Esophagus mucosa (tissue), 1 donor: Measurements from ENCODE around the gene LIPT2. TPM values are rescaled to one million over a fixed set of nuclear protein-coding genes. Genes with fewer than 3 reads are reported as not detected.
"Not testable (repeated sequence)": the region's sequence is repeated elsewhere in the genome, so short reads cannot be mapped to it uniquely, and the experiment has no call there.

ENCODE experiments used
- ATAC-seq: fragments of 200-7000 bp; cut with Tn5 transposase; one replicate; pipeline ENCODE4 v1.9.1; 2020
- total RNA-seq: library from RNA; stranded (reverse); gene quantifications from one replicate; pipeline ENCODE4 v1.2.4, GENCODE V29; 2023
- donor health status: DM: yes; HTN: yes; CAD: no.

Gene LIPT2
- total RNA-seq: 2.4 TPM

DNA sequence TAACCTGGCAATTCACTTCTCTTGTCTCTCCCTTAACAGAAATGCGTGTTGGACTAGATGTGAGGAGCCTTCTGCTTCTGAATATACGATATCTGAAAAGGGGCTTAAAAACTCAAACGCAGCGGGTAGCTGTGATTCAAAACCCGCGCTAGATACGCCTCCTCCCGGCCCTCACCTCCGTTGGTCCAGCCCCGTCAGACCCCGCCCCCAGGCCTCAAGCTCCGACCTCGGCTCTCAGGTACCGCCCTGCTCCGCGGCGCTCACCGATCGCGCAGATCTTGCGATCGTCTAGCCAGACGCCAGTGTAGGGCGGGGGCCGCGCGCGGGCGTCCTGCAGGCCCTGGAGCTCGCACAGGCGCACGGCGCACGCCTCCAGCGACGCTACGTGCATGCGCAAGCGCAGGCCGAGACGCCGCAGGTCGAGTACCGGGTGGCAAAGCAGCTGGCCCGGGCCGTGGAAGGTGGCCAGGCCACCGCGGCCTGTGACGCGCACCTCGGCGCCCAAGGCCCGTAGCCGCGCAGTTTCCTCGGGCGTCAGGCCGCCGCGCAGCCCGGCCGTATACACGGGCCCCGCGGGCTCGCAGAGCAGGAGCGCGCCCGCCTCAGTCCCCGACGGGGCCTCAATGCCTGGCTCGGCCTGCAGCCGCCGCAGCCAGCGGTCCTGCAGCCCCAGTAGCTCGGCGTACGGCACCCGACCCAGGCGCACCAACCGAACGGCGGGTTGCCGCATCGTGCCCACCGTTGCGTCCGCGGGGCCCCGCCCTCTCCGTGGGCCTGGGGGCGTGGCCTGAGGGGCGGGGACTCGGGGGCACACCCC, at the start of gene LIPT2:
Gene LIPT2 (minus strand): TSS at position 751 of the 817 bp plus-strand sequence. CDS start 21 bp downstream, at position 730.
- peak; percentile 99 for ATAC-seq

DNA sequence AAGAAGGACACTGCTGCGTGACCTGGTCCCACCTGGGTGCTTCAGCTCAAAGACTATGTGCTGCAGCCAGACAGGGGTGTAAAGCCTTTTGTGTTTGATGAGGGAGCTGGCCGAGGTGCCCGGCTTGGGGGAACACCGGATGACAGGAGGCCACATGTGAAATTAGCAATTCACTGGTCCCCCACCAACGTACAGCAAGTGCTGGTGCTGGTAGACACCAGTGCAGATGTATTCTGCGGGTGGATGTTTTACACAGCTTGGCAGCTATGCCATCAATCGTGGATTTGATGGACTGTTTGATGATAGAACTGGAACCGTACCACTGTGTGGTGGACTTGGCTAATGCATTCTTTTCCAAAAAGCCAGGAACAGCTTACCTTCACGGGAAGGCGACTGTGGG, 47.9 kb upstream of the LIPT2 start:
- no peak for ATAC-seq

DNA sequence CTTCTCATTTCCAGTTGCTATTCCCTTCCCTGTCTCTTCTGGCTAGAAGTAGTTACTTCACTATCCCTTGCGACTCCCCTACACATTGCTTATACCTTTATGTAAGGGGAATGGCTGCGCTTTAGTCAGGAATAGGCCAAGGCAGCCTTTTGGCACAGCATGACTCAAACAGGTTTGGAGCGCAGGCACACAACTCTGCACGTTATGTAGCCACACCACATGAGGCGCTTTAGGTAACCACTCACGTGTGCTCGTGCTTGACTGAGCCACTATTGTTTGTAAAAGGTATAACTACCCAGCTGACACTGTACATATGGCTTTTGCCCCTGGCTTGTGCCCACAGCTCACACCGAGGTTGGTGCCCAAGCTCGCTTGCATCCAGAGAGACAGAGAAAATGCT, 46.7 kb upstream of the LIPT2 start:
- ATAC-seq: no peak

- ATAC-seq: peak; percentile 71
Measured at GRCh38 chr11:74538680-74539079, 45.2 kb upstream of the LIPT2 start.

GRCh38 chr11:74535371-74536160, 42.0 kb upstream of the LIPT2 start:
- ATAC-seq: peak; percentile 9

DNA sequence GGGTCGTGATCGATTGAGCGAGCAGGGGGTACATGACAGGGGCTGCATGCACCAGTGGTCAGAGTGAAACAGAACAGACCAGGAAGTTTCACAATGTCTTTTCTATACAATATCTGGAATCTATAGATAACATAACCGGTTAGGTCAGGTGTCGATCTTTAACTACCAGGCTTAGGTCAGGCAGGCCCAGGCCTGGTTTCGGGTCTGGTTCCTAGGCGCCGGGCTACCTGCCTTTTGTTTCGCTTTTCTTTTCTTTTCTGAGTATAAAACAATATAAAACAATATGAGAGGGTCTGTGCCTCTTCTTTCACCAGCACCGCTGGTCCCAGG, 41.4 kb upstream of the LIPT2 start:
- not testable (repeated sequence) for ATAC-seq

DNA sequence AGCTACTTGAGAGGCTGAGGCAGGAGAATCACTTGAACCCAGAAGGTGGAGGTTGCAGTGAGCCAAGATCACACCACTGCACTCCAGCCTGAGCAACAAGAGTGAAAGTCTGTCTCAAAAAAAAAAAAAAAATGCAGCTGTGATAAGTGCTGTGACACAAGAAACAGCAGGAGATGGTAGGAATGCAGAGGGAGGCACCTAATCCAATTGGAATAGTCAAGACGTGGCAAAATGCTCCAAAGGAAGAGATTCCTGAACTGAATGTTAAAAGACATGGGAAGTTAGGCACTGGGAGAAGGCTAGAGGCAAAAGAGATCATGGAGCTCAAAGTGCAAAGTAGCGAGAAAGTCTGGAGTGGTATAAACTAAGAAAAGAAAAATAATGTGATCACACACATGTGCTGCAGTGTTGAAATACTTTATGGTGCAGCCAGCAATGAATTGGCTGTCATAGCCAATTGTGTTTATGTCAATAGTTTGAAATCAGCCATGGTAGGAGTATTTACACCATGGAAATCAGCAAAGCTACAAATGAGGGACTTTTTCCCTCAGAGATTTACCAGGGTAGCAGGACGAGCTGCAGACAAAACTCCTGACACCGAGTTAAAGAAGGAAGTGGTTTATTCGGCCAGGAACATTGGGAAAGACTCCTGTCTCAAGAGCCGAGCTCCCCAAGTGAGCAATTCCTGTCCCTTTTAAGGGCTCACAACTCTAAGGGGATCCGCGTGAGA, 40.9 kb upstream of the LIPT2 start:
- no peak for ATAC-seq

DNA sequence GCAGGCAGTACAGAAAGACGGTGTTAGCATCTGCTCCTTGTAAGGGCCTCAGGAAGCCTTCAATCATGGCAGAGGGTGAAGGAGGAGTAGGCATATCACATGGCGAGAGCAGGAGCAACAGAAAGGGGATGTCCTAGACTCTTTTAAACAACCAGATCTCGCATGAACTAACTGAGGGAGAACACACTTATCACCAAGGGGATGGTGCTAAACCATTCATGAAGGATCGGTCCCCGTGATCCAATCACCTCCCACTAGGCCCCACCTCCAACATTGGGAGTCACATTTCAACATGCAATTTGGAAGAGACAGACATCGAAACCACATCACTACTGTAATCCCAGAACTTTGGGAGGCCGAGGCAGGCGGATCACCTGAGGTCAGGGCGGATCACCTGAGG, 39.9 kb upstream of the LIPT2 start:
- ATAC-seq: no peak

DNA sequence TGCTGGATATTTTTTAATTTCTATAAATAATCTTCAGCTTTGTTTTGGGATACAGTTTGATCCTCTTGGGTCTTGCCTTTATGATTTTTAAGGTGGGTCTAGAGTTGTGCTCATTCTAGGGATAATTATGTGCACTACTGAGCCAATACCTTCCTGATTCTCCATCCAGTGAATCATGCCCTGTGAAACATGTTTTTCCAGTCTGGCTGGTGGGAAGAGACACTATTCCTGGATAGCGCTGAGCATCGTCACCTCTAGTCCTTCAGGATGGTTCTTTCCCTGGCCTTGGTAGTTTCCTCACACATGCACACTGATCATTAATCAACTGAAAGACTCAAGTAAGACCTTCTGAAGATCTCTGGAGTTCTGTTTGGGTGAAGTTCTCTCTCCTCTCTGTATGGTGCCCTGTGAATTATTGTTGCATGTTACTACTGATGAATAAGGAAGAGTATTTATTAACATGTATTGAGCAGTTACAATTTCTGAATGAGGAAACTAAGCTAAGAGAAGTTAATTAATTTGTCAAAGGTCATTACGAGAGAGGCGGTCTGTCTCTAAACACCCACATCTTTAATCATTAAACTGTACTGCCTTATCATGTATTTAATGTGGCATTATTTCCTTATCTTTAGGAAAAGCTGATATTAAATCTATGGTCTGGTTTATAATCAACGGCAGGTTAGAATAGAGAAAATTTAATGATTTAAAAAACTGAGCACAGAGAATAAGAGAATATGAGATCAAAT, 39.1 kb upstream of the LIPT2 start:
- peak; percentile 97 for ATAC-seq

GRCh38 chr11:74524978-74525377, 31.5 kb upstream of the LIPT2 start:
- no peak for ATAC-seq

- no peak for ATAC-seq
Measured at GRCh38 chr11:74524501-74524900, 31.0 kb upstream of the LIPT2 start.

DNA sequence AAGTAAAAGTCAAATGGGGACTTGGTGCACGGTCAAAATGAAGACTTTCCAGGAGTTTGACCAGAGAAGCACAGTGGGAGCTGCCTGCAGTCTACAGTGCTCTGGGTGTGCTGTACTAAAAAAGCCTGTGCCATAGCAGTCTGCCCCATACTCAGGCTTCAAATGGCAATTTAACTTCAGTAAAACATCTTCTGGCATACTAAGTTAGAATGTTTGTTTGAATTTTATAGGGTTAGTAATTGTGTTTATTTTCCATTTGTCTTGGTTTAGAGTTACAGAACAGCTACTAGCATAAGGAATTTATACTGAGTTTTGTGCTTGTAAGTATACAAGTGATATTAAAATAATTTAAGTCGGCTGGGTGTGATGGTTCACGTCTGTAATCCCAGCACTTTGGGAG, 29.3 kb upstream of the LIPT2 start:
- ATAC-seq: no peak

DNA sequence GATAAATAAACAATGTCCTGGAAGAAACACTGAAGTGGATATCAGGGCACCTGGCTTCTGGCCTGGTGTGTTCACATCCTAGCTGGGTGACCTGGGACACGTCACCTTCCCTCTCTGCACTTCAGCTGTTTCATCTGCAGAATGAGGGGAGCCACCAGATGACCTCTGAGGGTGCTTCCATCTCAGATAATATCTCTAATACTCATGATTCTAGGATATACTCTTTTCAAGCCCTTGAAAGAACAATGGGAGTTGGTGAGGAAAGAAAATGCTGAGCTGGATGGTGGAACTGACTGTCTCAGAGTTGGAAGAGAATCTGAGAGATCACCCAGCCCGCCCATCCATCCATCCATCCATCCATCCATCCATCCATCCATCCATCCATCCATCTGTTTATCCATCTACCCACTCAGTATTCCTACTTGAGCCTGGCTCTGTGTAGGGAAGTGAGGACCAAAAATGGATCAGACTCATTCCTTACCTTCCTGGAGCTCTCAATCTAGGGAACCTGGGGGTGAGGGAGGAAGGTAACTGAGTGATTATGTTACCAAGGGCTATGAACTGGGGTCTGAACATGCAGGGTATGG, 28.2 kb upstream of the LIPT2 start:
- ATAC-seq: no peak

GRCh38 chr11:74520927-74521665, 27.6 kb upstream of the LIPT2 start:
- ATAC-seq: no peak

GRCh38 chr11:74520316-74520715, 26.8 kb upstream of the LIPT2 start:
- no peak for ATAC-seq

DNA sequence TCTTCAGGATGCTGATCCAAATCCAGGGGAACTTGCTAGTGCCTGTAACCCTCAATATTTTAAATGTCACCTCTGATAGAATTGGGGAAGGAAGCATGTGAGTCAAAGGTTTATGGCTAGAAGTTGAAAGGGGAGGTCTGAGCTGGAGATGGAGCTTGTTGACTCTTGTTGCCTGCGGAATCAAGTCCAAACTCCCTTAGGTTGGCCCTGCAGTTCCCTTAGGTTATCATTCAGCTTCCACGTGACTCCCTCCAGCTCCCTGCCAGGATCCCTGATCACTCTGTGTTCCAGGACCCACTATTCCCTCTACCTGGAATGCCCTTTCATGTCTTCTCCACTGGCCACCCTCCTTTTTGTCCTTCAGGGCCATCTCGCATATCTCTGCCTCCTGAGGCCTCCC, 26.2 kb upstream of the LIPT2 start:
- ATAC-seq: peak; percentile 69

DNA sequence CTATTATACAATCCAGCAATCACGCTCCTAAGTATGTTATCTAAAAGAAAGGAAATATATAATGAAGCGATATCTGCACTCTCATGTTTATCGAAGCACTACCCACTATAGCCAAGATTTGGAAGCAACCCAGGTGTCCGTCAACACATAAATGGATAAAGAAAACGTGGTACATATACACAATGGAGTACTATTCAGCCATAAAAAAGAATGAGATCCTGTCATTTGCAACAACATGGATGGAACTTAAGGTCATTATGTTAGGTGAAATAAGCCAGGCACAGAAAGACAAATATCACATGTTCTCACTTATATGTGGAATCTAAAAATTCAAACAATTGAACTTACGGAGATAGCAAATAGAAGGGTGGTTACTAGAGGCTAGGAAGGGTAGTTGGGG, 24.1 kb upstream of the LIPT2 start:
- ATAC-seq: not testable (repeated sequence)

- ATAC-seq: no peak
Measured at GRCh38 chr11:74507582-74507981, 14.1 kb upstream of the LIPT2 start.

- ATAC-seq: no peak
Measured at GRCh38 chr11:74506823-74507222, 13.3 kb upstream of the LIPT2 start.

DNA sequence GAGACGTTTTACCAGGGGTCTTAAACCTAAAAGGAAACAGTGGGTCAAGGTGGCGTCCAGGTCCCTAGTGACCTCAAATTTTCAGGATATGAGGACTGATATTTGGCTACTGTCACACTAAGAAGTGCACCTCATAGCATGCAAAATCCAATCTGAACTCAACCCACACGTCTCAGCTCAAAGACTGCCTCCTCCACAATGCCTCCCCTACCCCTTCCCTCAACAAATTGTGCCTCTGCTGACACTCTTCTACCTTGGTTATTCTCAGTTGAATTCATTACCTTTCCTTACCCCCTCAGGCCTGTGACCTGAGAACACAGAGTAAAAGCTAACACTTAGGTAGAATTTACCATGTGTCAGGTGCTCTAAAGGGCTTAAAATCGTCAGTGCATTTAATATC, 12.4 kb upstream of the LIPT2 start:
- ATAC-seq: no peak

DNA sequence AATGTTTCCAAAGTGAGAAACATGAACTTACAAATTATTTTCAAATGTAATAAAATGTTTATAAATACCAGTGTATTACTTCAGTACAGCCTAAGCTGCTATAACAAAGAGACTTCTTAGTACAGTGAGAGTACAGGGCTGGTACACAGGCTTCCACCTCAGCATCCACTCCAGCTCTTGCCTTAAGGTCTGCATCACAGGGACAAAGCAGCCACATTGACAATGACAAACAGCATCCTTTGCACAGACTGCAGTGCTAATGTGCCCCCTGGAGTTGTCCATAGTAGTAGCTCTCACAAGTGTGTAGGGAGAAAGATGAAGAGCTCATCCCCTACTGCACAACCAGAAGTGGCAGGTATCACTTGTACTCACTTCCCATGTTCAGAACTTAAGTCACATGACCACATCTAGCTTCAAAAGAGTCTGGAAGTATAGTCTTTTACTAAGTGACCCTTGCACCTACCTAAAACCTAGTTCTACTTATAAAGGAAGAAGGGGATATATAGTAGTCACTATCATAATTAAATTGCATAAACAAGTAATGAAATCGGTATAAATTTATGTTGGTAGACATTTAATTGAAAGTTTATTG, 10.7 kb upstream of the LIPT2 start:
- peak; percentile 16 for ATAC-seq
